HL-60 (cell line): ENCODE data around the gene ZFP30.
"Not testable (repeated sequence)": the region's sequence is repeated elsewhere in the genome, so short reads cannot be mapped to it uniquely, and the experiment has no call there.

ENCODE experiments used
- DNase-seq, 2 experiments: peaks; one replicate each; pipeline ENCODE4 v3.0.0-alpha.2; 2010 to 2020; ENCODE audit warnings: low read depth in 1 of 2, low spot score in 1 of 2
- H3K27ac ChIP-seq: fragments of 250-450 bp; sonication (Bioruptor Pico); replicated peaks from 2 replicates; pipeline ENCODE4 v1.5.1; 2020; ENCODE audit warnings: mild to moderate bottlenecking, moderate library complexity
- H3K27me3 ChIP-seq: fragments of 250-450 bp; sonication (Bioruptor Pico); 2 replicates; pipeline ENCODE4 v1.5.1; 2021; ENCODE audit warnings: mild to moderate bottlenecking, moderate library complexity; ENCODE audit not compliant: insufficient read depth, poor library complexity, severe bottlenecking
- H3K4me3 ChIP-seq: replicated peaks from 2 replicates; pipeline ENCODE4 v1.5.1; 2011; ENCODE audit warnings: mild to moderate bottlenecking, control low read depth, low read length; ENCODE audit not compliant: insufficient read depth
- GABPA ChIP-seq: IDR thresholded peaks from 2 replicates; pipeline ENCODE4 v1.6.1; 2012; ENCODE audit warnings: low read depth
- POLR2AphosphoS5 ChIP-seq: IDR thresholded peaks from 2 replicates; pipeline ENCODE4 v1.6.1; 2012; ENCODE audit warnings: low read depth
- SPI1 ChIP-seq: IDR thresholded peaks from 2 replicates; pipeline ENCODE4 v1.6.1; 2012; ENCODE audit warnings: low read depth, mild to moderate bottlenecking, borderline replicate concordance
- TF ChIP-seq, protein P1 (sequence below): IDR thresholded peaks from 2 replicates; pipeline ENCODE4 v1.6.1; 2012; ENCODE audit warnings: low read depth; ENCODE audit not compliant: insufficient replicate concordance
- TF ChIP-seq, protein P2 (sequence below): IDR thresholded peaks from one replicate; pipeline ENCODE4 v1.5.1; 2011; ENCODE audit warnings: low read length, control low read depth, inconsistent platforms; ENCODE audit not compliant: insufficient read depth

The ZFP30 gene

GRCh38 chr19:37683520-37683919, 28.3 kb upstream of the ZFP30 start:
- no peak for DNase-seq
- no peak overlapping the region for H3K4me3 ChIP-seq
- no peak overlapping the region for H3K27ac ChIP-seq
- TF ChIP-seq, protein P1, sequence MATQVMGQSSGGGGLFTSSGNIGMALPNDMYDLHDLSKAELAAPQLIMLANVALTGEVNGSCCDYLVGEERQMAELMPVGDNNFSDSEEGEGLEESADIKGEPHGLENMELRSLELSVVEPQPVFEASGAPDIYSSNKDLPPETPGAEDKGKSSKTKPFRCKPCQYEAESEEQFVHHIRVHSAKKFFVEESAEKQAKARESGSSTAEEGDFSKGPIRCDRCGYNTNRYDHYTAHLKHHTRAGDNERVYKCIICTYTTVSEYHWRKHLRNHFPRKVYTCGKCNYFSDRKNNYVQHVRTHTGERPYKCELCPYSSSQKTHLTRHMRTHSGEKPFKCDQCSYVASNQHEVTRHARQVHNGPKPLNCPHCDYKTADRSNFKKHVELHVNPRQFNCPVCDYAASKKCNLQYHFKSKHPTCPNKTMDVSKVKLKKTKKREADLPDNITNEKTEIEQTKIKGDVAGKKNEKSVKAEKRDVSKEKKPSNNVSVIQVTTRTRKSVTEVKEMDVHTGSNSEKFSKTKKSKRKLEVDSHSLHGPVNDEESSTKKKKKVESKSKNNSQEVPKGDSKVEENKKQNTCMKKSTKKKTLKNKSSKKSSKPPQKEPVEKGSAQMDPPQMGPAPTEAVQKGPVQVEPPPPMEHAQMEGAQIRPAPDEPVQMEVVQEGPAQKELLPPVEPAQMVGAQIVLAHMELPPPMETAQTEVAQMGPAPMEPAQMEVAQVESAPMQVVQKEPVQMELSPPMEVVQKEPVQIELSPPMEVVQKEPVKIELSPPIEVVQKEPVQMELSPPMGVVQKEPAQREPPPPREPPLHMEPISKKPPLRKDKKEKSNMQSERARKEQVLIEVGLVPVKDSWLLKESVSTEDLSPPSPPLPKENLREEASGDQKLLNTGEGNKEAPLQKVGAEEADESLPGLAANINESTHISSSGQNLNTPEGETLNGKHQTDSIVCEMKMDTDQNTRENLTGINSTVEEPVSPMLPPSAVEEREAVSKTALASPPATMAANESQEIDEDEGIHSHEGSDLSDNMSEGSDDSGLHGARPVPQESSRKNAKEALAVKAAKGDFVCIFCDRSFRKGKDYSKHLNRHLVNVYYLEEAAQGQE: no peak
- TF ChIP-seq, protein P2, sequence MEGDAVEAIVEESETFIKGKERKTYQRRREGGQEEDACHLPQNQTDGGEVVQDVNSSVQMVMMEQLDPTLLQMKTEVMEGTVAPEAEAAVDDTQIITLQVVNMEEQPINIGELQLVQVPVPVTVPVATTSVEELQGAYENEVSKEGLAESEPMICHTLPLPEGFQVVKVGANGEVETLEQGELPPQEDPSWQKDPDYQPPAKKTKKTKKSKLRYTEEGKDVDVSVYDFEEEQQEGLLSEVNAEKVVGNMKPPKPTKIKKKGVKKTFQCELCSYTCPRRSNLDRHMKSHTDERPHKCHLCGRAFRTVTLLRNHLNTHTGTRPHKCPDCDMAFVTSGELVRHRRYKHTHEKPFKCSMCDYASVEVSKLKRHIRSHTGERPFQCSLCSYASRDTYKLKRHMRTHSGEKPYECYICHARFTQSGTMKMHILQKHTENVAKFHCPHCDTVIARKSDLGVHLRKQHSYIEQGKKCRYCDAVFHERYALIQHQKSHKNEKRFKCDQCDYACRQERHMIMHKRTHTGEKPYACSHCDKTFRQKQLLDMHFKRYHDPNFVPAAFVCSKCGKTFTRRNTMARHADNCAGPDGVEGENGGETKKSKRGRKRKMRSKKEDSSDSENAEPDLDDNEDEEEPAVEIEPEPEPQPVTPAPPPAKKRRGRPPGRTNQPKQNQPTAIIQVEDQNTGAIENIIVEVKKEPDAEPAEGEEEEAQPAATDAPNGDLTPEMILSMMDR: no peak
- TF ChIP-seq SPI1 (no peak), POLR2AphosphoS5 (no peak), GABPA (no peak)
- no peaks in the 10 kb centered on the region for H3K27me3 ChIP-seq

GRCh38 chr19:37669450-37669914, 14.2 kb upstream of the ZFP30 start:
- DNase-seq: no peak
- Histone ChIP-seq H3K27ac (no peak overlapping the region), H3K27me3 (no peaks in the 10 kb centered on the region), H3K4me3 (no peak overlapping the region)
- TF ChIP-seq GABPA (no peak), POLR2AphosphoS5 (no peak), SPI1 (no peak)
- TF ChIP-seq, protein P2: no peak
- TF ChIP-seq, protein P1: no peak

GRCh38 chr19:37657157-37657556, 1.9 kb upstream of the ZFP30 start:
- not testable (repeated sequence) for H3K27me3 ChIP-seq, H3K4me3 ChIP-seq, H3K27ac ChIP-seq, DNase-seq

DNA sequence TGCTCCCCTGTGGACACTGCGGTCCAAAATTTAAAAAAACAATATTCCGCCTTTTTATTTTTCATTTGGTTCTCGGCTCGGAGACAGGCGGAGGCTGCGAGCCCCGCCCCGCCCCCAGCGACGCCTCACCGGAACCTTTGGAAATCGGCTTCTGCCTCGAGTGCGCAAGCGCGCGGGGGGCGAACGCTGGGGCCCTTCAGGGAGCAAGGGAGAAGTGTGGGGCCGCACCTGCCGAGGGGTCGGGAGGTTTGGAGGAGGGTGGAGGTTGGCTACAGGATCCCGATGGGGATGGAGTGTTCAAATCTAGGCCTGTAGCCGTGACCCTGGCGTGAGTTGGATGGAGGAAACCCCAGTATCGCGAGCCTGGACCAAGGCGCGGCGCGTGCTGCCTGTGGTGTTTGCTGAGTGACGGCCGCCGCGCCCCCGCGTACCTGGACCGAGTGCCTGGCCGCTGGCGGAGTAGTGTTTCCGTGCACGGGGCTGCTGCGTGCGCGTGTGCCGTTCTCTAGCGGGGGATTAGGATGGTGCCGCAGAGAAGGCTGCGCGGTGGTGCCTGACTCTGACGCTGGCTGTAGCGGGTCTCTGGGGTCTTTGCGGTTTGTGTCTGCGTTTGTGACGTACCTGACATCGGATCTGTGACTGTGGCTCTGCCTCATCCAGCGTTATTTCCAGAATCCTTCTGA, 565 bp upstream of the ZFP30 start:
- H3K27ac ChIP-seq: peak overlapping the region; percentile 86
- peak; percentile 74 to 89 for DNase-seq
- H3K27me3 ChIP-seq: no peaks in the 10 kb centered on the region
- no peak for TF ChIP-seq GABPA
- TF ChIP-seq POLR2AphosphoS5: peak; percentile 43; the same call in 1 of the 2 replicates
- TF ChIP-seq SPI1: no peak
- H3K4me3 ChIP-seq: peak overlapping the region; percentile 80
